NT2/D1 (cell line): ENCODE results near the gene ABCC12.
A peak's percentile ranks its signal among the peaks of the same experiment; 100 is the strongest.

Experiments
- DNase-seq: peaks from one replicate; pipeline ENCODE4 v3.0.0-alpha.2; 2011; ENCODE audit warnings: low read depth, low spot score
- H3K27me3 ChIP-seq: 2 replicates; pipeline ENCODE4 v1.6.0; 2011; ENCODE audit warnings: mild to moderate bottlenecking; ENCODE audit not compliant: insufficient read length, insufficient read depth
- H3K36me3 ChIP-seq: 2 replicates; pipeline ENCODE4 v1.6.1; 2011; ENCODE audit warnings: mild to moderate bottlenecking, low read length, mixed read lengths; ENCODE audit not compliant: insufficient read depth, insufficient read length
- H3K4me1 ChIP-seq: 2 replicates; pipeline ENCODE4 v1.5.1; 2011; ENCODE audit not compliant: insufficient read depth, insufficient read length
- H3K4me3 ChIP-seq: 2 replicates; pipeline ENCODE4 v1.5.1; 2011; ENCODE audit warnings: low read depth; ENCODE audit not compliant: insufficient read length
- H3K9ac ChIP-seq: 2 replicates; pipeline ENCODE4 v1.6.0; 2011; ENCODE audit warnings: low read depth; ENCODE audit not compliant: insufficient read length
- H3K9me3 ChIP-seq: 2 replicates; pipeline ENCODE4 v1.5.1; 2011; ENCODE audit warnings: mild to moderate bottlenecking, low read length; ENCODE audit not compliant: insufficient read depth
- SUZ12 ChIP-seq: IDR thresholded peaks from 2 replicates; pipeline ENCODE4 v1.6.1; 2011; ENCODE audit not compliant: insufficient read length, insufficient read depth; ENCODE audit errors: extremely low read depth
- YY1 ChIP-seq: IDR thresholded peaks from 2 replicates; pipeline ENCODE4 v1.6.1; 2011; ENCODE audit not compliant: insufficient read length, insufficient read depth
- ZNF274 ChIP-seq: IDR thresholded peaks from 2 replicates; pipeline ENCODE4 v1.6.1; 2011; ENCODE audit warnings: mild to moderate bottlenecking, low read depth, low read length

Gene ABCC12

DNA sequence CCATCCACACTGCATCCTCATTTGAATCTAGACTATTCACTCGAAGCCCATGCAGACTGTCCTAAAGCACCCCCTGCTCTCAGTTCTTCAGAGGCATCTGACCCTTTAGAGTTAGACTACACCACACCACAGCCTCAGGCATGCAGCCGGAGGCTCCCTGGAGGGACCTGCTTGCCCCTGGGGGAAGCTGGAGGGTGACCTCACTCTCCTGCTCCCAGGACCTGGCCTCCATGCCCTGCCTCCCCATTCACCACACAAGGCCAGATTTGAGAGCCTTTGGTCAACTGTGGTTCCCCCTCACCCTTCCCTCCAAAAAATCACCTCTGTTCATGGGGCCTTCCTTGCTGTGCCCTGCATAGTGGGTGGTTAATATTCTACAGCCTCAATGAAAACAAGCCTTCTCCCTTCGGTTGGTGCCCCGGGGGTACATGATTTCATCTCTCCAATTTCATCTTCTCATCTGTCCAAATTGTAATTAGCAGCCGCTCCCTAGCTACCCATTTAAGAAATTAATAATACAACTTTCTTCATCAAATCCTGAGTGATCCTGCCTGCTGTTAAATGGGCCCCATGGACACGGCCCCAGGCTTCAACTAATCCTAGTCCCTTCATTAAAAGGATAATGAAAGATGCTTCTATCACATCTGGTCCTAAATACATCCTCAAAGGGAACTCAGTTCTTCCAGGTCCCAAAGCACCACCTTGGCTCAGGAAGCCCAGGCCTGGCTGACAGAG lies 24.4 kb downstream of the ABCC12 start:
- TF ChIP-seq ZNF274 (no peak), YY1 (no peak), SUZ12 (no peak)
- no peaks in the 10 kb centered on the region for H3K9me3 ChIP-seq

GRCh38 chr16:48129926-48130325 lies 25.9 kb downstream of the ABCC12 start:
- no peak overlapping the region for H3K4me3 ChIP-seq
- H3K4me1 ChIP-seq, result peaks cover 2% of the 10 kb centered on the region
- no peaks in the 10 kb centered on the region for H3K36me3 ChIP-seq
- no peak overlapping the region for H3K9ac ChIP-seq
- no peak for DNase-seq
- no peaks in the 10 kb centered on the region for H3K27me3 ChIP-seq
- H3K9me3 ChIP-seq, result no peaks in the 10 kb centered on the region
- TF ChIP-seq ZNF274 (no peak), SUZ12 (no peak), YY1 (no peak)

More for the DNA sequence above, 24.4 kb downstream of the ABCC12 start:
- DNase-seq, result no peak
- no peak overlapping the region for H3K4me3 ChIP-seq
- H3K36me3 ChIP-seq, result no peaks in the 10 kb centered on the region
- no peak overlapping the region for H3K9ac ChIP-seq
- H3K4me1 ChIP-seq, result peaks cover 2% of the 10 kb centered on the region
- no peaks in the 10 kb centered on the region for H3K27me3 ChIP-seq

GRCh38 chr16:48128769-48129168 lies 27.0 kb downstream of the ABCC12 start:
- Histone ChIP-seq H3K4me3 (no peak overlapping the region), H3K9me3 (no peaks in the 10 kb centered on the region), H3K4me1 (peaks cover 2% of the 10 kb centered on the region), H3K27me3 (no peaks in the 10 kb centered on the region), H3K36me3 (no peaks in the 10 kb centered on the region), H3K9ac (no peak overlapping the region)
- DNase-seq, result no peak
- TF ChIP-seq YY1 (no peak), ZNF274 (no peak), SUZ12 (no peak)

DNA sequence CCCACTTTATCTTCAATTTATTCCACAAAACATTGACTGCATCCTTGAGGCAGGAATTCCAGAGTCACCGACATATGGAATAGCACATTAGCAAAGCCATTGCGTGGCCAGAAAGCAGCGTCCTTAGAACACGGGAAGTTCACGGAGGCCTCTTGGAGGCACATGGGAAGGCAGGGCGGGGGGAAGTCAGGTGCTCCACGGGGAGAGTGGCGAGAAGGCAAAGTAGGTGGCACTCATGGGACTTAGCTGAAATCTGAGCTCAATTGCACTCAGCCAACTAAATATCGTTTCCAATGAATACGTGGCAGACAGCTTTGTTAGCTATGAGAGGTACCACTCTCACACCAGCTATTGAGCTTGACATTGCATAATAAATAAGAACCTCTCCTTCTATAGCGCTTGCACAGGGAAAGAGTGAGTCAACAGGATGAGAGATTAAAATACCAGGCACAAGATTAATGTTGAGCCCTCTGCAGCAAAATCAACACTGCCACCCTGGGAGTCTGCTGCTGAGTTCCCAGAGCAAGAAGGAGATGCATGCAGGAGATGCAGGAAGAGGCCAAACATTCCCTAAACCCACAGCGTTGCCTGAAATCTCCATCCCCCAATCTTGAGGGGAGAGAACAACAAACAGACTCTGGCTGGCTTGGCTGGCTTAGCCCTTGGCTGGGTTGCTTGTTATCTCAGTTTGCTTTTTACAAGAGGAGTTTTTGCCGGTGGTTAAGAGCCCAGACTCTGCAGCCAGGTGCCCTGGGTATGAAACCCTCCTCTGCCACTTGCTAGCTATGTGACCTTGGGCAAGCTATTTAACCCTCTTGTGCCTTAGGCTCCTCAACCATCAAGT lies 28.8 kb downstream of the ABCC12 start:
- H3K4me1 ChIP-seq, result peaks cover 2% of the 10 kb centered on the region
- DNase-seq, result peak; percentile 25
- H3K4me3 ChIP-seq, result no peak overlapping the region
- H3K9me3 ChIP-seq, result no peaks in the 10 kb centered on the region
- H3K27me3 ChIP-seq, result no peaks in the 10 kb centered on the region
- H3K36me3 ChIP-seq, result no peaks in the 10 kb centered on the region
- H3K9ac ChIP-seq, result no peak overlapping the region
- no peak for TF ChIP-seq YY1

DNA sequence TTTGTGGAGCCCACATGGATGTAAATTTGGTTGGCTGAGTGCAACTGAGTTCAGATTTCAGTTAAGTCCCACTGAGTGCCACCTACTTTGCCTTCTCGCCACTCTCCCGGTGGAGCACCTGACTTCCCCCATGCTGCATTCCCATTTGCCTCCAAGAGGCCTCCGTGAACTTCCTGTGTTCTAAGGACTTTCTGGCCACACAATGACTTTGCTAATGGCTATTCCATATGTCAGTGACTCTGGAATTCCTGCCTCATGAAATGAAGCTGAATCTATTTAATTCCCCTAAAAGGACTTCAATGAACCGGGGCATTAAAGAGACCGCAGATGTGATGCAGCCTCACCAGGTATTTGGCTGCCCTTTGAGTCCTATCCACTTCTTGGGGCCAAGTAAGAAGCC lies 29.9 kb downstream of the ABCC12 start:
- no peak overlapping the region for H3K4me3 ChIP-seq
- TF ChIP-seq SUZ12 (no peak), ZNF274 (no peak)
- H3K9me3 ChIP-seq, result no peaks in the 10 kb centered on the region
- no peaks in the 10 kb centered on the region for H3K36me3 ChIP-seq
- H3K9ac ChIP-seq, result no peak overlapping the region
- no peaks in the 10 kb centered on the region for H3K27me3 ChIP-seq
- no peak for DNase-seq
- H3K4me1 ChIP-seq, result peaks cover 2% of the 10 kb centered on the region

- Histone ChIP-seq H3K36me3 (no peaks in the 10 kb centered on the region), H3K9ac (no peak overlapping the region), H3K9me3 (no peaks in the 10 kb centered on the region), H3K27me3 (no peaks in the 10 kb centered on the region), H3K4me3 (no peak overlapping the region), H3K4me1 (peaks cover 2% of the 10 kb centered on the region)
- no peak for DNase-seq
- no peak for TF ChIP-seq SUZ12
- TF ChIP-seq YY1, result no peak
Observed at GRCh38 chr16:48124266-48124665, 31.5 kb downstream of the ABCC12 start.

- H3K27me3 ChIP-seq, result no peaks in the 10 kb centered on the region
- H3K4me3 ChIP-seq, result no peak overlapping the region
- TF ChIP-seq SUZ12 (no peak), YY1 (no peak), ZNF274 (no peak)
- H3K4me1 ChIP-seq, result peaks cover 2% of the 10 kb centered on the region
- DNase-seq, result no peak
- no peaks in the 10 kb centered on the region for H3K36me3 ChIP-seq
- no peaks in the 10 kb centered on the region for H3K9me3 ChIP-seq
- H3K9ac ChIP-seq, result no peak overlapping the region
Observed at GRCh38 chr16:48123104-48123788, 32.5 kb downstream of the ABCC12 start.
